ENCODE data around the gene ZNF524. TPM values are rescaled to one million over a fixed set of nuclear protein-coding genes. Genes with fewer than 3 reads are reported as not detected.

Gene ZNF524
- total and polyA plus RNA-seq, 10 of the 15 experiments (the other 5 are each of a cell fraction or from before 2014, with no cell fraction given): 0.47 to 18.6 (median 12.4) TPM; not detected in 1

DNA sequence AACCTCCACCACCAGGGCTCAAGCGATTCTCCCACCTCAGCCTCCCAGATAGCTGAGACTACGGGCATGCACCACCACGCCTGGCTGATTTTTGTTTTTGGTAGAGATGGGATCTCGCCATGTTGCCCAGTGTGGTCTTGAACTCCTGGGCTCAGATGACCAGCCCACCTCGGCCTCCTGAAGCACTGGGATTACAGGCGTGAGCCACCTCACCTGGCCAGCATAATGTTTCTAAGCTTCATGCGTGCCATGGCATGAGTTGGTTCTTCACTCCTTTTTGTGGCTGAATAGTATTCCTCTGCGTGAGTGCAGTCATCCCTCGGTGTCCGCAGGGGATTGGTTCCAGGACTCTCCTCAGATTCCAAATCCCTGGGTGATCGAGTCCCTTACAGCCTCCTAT, 15.2 kb upstream of the ZNF524 start:
- H3K9me3 ChIP-seq (replicated peaks; ENCODE audit: control insufficient read depth, insufficient read depth, low read length): no peaks in the 10 kb centered on the region
- POLR2A ChIA-PET: interaction anchor here (0.7 kb wide), 1 partner anchor 246 kb away, joined by 4 read pairs; no protein-coding TSS in a partner anchor
- no peaks in the 10 kb centered on the region for H4K20me1 ChIP-seq (ENCODE audit: control insufficient read depth, insufficient read depth)
- RAD21 ChIA-PET (ENCODE audit: unreplicated experiment): no interaction called here
- WGBS (ENCODE audit: insufficient coverage, insufficient replicate concordance, low lambda C conversion rate, missing lambda C conversion rate): 73% methylated on average over 11 of the region's 11 CpGs
- no peak for FAIRE-seq
- ATAC-seq: no peak
- H3K4me2 ChIP-seq (ENCODE audit: control insufficient read depth, insufficient read depth): no peak overlapping the region
- no peak for TF ChIP-seq CHD4 (IDR thresholded peaks at IDR 0.05)
- intact Hi-C loops (cut with micrococcal nuclease; ENCODE audit: unreplicated experiment) (no loop called here), in situ Hi-C loops (cut with MboI) (no loop called here)
- H3K9ac ChIP-seq (ENCODE audit: control insufficient read depth, insufficient read depth, low read length): no peak overlapping the region
- no peak overlapping the region for H3K27ac ChIP-seq (ENCODE audit: control insufficient read depth, insufficient read depth)
- CTCF ChIA-PET: no interaction called here
- no peaks in the 10 kb centered on the region for H3K36me3 ChIP-seq (ENCODE audit: control insufficient read depth in 2 of 2, insufficient read depth in 2 of 2, low read length in 1 of 2)
- H3K79me2 ChIP-seq (ENCODE audit: control insufficient read depth, insufficient read depth, low read length): peaks cover 8% of the 10 kb centered on the region
- H3K4me3 ChIP-seq: no peak overlapping the region
- peaks cover 7% of the 10 kb centered on the region for H3K4me1 ChIP-seq (ENCODE audit: control insufficient read depth, insufficient read depth, low read length)
- H3K27me3 ChIP-seq (replicated peaks in 1 of 2; ENCODE audit: control insufficient read depth in 2 of 2, insufficient read depth in 2 of 2, low read length in 1 of 2): no peaks in the 10 kb centered on the region
- BruUV-seq (replicated peaks): no TSS peak
- SMC1A ChIA-PET (ENCODE audit: uncharacterized antibody, unreplicated experiment): interaction anchor here (1.4 kb wide), 1 partner anchor 48 kb away, joined by 3 read pairs; no protein-coding TSS in a partner anchor
- DNase-seq (ENCODE audit: low read depth, low spot score): no peak
- no peak overlapping the region for H2AFZ ChIP-seq (ENCODE audit: control insufficient read depth, low read depth, low read length)

GRCh38 chr19:55585658-55586339, 14.3 kb upstream of the ZNF524 start:
- peak overlapping the region; percentile 36; the same call in 1 of the 2 replicates for H3K4me3 ChIP-seq
- no peaks in the 10 kb centered on the region for H3K36me3 ChIP-seq (ENCODE audit: control insufficient read depth in 2 of 2, insufficient read depth in 2 of 2, low read length in 1 of 2)
- in situ Hi-C loops (cut with MboI): no loop called here
- FAIRE-seq (no peak), ATAC-seq (peak; percentile 32), DNase-seq (ENCODE audit: low read depth, low spot score) (no peak)
- H3K79me2 ChIP-seq (ENCODE audit: control insufficient read depth, insufficient read depth, low read length): peaks cover 2% of the 10 kb centered on the region; the same call in 1 of the 2 replicates
- ChIA-PET SMC1A (ENCODE audit: uncharacterized antibody, unreplicated experiment) (interaction anchor here (0.6 to 2.4 kb wide), 2 partner anchors 20 to 363 kb away, joined by 3 to 6 read pairs; partner anchors contain the start of gene ZNF865), RAD21 (ENCODE audit: unreplicated experiment) (no interaction called here), CTCF (interaction anchor here (1.1 kb wide), 1 partner anchor 21 kb away, joined by 4 read pairs; no protein-coding TSS in a partner anchor), POLR2A (no interaction called here)
- WGBS (ENCODE audit: insufficient coverage, insufficient replicate concordance, low lambda C conversion rate, missing lambda C conversion rate): 16% methylated on average over 20 of the region's 36 CpGs
- peaks cover 7% of the 10 kb centered on the region for H3K4me1 ChIP-seq (ENCODE audit: control insufficient read depth, insufficient read depth, low read length)
- H3K9ac ChIP-seq (ENCODE audit: control insufficient read depth, insufficient read depth, low read length): no peak overlapping the region
- no TSS peak for BruUV-seq (replicated peaks)
- peak overlapping the region; percentile 40 for H3K4me2 ChIP-seq (ENCODE audit: control insufficient read depth, insufficient read depth)
- intact Hi-C loops (cut with micrococcal nuclease; ENCODE audit: unreplicated experiment): no loop called here
- H3K27ac ChIP-seq (ENCODE audit: control insufficient read depth, insufficient read depth): no peak overlapping the region
- peak overlapping the region; percentile 59 for H2AFZ ChIP-seq (ENCODE audit: control insufficient read depth, low read depth, low read length)
- no peaks in the 10 kb centered on the region for H3K27me3 ChIP-seq (replicated peaks in 1 of 2; ENCODE audit: control insufficient read depth in 2 of 2, insufficient read depth in 2 of 2, low read length in 1 of 2)
- H4K20me1 ChIP-seq (ENCODE audit: control insufficient read depth, insufficient read depth): no peaks in the 10 kb centered on the region
- H3K9me3 ChIP-seq (replicated peaks; ENCODE audit: control insufficient read depth, insufficient read depth, low read length): no peaks in the 10 kb centered on the region
- TF ChIP-seq FOXK2 (IDR thresholded peaks at IDR 0.05): no peak
- TF ChIP-seq BHLHE40 (IDR thresholded peaks at IDR 0.05; ENCODE audit: borderline replicate concordance in 1 of 2, low read depth in 2 of 2, low read length in 1 of 2): peak in 1 of 2 experiments; percentile 64; a peak in 2 of 4 replicates
- no peak for TF ChIP-seq SMAD1 (IDR thresholded peaks at IDR 0.05; ENCODE audit: low read depth, partially characterized antibody)
- no peak for TF ChIP-seq DPF2 (IDR thresholded peaks at IDR 0.05)
- no peak for TF ChIP-seq BCL3 (IDR thresholded peaks at IDR 0.05; ENCODE audit: borderline replicate concordance, insufficient read depth, low read depth, low read length, poor library complexity, severe bottlenecking)
- TF ChIP-seq HDAC2 (IDR thresholded peaks at IDR 0.05): no peak
- TF ChIP-seq ESRRA (IDR thresholded peaks at IDR 0.05; ENCODE audit: low read length): no peak
- no peak for TF ChIP-seq ZNF274 (IDR thresholded peaks at IDR 0.05; ENCODE audit: insufficient read depth, insufficient read length)
- no peak for TF ChIP-seq SRF (IDR thresholded peaks at IDR 0.05; ENCODE audit: low read depth in 2 of 2, low read length in 2 of 2)
- TF ChIP-seq NFYB (IDR thresholded peaks at IDR 0.05; ENCODE audit: insufficient read depth, low read depth, low read length): peak; percentile 68; the same call in 1 of the 2 replicates
- TF ChIP-seq NFIC (IDR thresholded peaks at IDR 0.05; ENCODE audit: low read depth, low read length): no peak
- TF ChIP-seq, protein P1, sequence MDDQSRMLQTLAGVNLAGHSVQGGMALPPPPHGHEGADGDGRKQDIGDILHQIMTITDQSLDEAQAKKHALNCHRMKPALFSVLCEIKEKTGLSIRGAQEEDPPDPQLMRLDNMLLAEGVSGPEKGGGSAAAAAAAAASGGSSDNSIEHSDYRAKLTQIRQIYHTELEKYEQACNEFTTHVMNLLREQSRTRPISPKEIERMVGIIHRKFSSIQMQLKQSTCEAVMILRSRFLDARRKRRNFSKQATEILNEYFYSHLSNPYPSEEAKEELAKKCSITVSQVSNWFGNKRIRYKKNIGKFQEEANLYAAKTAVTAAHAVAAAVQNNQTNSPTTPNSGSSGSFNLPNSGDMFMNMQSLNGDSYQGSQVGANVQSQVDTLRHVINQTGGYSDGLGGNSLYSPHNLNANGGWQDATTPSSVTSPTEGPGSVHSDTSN (IDR thresholded peaks at IDR 0.05; ENCODE audit: insufficient replicate concordance, low read depth, low read length): peak; percentile 86
- TF ChIP-seq SREBF2 (IDR thresholded peaks at IDR 0.05; ENCODE audit: low read length): no peak
- no peak for TF ChIP-seq GATAD2B (conservative IDR thresholded peaks at IDR 0.05; ENCODE audit: low read depth)

Data from GM12878 (cell line).